GOT3 (cell line): Measurements from ENCODE around the gene C20orf144.

Source experiments
- DNase-seq: peaks from one replicate; lab custom pipeline; 2025; ENCODE audit warnings: mixed read lengths; lab: John Stamatoyannopoulos, UW

C20orf144 gene

DNA sequence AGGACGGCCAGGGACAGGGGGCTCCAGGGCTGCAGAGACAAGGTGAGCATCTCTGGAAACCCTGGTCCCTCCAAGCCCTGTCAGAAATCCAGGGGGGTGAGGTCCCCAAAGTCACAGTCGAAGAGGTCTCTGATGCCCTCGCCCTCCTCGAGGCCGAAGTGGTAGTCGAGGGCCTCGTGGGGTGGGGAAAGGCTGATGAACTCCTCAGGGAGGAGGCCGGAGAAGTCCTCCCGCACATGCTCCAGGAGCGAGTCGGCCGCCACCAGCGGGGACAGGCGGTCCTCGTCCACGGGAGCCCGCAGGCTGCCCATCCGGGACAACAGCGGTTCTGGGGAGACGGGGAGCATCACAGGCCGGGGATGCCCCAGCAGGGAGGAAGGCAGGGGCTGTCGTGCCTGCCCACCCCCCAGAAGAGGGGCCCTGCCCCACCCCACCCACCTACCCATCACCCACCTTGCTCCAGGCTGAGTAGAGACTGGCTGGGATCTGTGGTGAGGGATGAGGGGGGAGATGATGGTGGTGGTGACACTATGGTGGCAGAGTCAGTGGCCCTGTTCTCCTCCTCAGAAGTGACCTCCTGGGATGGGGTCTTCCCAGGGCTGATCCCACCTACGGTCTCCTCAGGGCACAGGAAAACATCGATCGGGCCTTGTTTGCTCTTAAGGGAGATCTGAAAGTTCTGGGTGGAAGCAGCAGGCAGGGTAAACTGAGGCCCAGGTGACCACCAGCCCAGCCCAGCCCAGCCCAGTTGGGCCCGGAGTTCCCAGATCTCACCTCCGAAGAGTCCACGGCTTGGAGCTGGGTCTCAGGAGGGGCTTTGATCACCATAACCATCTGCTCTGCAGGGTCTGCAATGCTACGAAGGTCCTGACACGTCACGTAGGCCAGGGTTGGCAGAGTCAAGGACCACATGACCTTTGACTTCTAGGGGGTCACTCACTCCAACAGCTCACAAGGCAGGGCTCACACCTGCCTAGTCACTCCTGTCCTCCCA lies 14.8 kb downstream of the C20orf144 start:
- no peak for DNase-seq

DNA sequence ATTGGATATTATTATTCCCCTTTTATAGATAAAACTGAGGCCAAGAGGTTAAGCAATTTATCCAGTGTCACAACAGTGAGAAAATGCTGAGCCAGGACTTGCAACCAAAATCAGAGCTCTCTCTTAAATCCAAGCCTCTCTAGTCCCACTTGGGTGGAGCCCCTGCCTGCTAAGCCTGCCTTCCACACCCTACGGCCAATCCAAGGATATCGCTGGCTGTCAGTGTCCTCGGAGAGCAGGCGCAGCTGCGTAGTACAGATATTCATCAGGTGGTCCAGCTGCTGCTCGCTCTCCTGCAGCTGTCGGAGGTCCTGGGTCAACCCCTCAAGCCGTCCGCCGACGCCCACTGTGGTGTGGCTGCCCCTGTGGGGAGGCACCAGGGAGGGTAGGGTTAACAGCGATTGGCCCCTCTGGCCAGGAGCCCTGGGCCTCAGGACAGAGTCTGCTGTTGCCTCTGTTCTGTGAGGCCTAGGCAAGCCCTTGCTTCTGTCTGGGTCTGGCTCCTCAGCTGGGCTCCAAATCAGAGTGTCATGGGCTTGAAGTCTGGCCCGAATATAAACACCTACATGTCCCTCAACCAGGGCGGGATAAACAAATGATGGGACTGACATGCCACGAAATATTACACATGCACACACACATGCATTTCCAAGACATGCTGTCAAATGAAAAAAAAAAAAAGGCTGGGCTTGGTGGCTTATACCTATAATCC lies 16.0 kb downstream of the C20orf144 start:
- DNase-seq = no peak

DNA sequence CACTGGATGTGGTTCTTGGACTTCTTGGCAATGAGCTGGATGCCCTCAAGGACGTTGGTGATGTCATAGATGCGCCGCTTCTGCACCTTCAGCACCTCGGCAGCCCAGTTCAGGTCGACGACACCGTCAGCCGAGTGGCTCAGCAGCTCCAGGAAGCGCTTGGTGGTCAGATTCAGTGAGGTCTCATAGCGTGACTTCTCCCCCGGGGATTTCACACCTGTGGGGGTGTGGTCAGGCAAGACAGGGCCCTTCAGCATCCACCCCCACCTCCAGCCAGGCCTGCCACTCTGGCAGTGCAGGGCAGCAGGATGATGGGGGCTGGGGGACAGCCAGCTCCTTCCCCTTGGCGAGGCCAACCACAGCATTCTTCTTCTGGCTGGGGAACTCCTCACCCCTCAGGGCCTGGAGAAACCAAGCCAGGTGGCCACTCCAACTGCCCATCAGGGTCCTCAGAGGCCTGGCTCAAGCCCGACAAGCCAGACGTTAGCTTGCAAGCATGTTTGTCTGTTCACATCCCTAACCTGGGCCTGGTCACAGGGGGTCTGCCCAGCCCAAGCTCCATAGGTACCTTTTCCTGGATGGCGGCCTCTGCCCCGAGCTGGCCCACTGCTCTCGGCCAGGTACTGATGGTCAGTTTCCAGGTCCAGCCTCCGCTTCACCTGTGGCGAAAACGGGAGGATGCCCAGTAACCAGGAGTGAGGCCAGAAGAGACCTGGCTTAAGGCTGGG lies 17.8 kb downstream of the C20orf144 start:
- DNase-seq = no peak

- no peak for DNase-seq
These were observed 18.6 kb downstream of the C20orf144 start for GRCh38 chr20:33680686-33681085.

DNA sequence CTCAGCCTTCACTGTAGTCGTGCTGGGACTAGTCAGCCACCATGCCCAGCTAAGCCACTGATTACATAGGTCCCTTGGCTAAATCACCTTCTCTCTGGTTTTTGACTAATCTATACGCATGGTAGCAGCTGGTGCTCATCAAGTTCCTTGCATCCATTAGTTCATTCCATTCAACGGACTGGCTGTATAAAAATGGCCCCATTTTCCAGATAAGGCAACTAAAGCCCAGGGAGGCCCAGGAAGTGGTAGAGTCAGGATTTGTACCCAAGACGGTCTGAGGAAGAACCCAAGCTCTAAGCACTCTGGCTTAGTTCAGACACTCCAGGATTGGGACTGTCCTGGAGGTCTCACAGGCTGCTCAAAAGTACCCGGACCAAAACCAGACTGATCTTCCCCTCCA lies 19.2 kb downstream of the C20orf144 start:
- no peak for DNase-seq

GRCh38 chr20:33681728-33682353 lies 19.7 kb downstream of the C20orf144 start:
- DNase-seq = no peak

DNA sequence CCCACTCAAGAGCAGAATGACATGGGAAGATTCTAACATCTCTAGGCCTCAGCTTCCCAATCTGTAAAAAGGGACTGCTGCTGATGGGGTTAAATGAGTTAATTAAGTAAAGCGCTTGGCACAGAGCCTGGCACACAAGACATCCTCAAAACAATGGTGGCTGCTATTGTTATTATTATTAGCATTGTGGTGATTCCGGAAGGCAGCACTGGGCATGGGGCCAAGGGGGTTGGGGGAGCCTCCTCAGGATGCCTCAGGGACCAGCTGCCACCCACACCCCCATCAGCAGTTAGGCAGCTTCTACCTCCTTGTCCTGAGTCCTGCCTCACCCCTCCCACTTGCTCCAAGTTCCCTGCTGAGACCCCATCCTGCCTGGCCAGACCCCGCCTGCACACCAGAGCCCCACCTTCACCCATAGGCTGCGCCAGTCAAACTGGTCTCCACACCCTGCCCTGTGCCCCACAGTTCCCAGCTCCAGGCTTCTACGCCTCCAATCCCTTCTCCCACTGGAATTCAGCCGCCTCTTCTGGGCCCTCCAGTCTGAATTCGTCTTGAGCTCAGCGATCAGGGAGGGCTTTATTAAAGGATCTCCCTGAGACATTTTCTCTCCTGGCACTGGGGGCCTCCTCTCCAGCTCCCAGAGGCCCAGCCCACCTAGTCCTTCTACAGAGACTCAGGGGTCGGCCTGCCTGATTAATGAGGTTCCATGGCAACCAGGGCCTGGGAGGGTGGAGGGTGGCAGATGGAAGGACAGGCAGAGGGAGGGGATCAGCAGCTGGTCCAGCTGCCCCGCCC lies 22.6 kb downstream of the C20orf144 start:
- no peak for DNase-seq

DNA sequence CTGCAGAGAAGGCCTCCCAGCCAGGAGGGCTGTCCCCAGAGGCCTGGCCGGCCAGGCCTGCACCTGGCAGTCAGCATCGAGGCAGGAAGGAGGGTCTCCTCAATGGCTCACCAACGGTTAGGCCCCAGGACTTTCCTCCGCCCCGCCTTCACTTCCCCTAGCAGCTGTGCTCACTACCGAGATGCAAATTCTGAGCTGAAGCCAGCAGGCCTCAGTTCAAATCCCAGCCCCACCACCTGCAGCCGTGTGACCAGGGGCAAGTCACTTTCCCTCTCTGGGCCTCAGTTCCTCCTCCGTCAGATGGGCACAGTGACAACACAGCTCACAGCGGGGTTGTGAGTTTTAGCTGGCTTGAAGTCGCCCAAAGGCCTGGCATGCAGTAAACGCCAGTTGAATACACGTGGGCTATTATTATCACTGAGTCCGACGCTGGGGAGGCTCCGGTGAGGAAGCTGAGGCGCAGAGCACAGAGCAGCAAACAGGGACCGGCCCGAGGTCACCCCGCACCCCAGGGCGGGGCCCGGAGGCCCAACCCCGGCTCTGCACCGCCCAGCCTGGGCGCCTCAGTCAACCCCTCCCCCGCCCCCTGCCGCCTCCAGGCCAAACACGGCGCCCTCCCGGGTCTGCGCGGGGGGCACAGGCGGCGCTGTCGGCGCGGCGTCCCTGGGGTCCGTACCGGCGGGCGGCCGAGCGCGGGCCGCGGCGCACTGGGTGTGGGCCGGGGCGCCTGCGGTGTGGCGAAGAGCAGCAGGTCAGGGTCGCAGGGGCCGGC lies 23.4 kb downstream of the C20orf144 start:
- no peak for DNase-seq

GRCh38 chr20:33686100-33686983 lies 24.2 kb downstream of the C20orf144 start, which contains the start of gene E2F1:
E2F1 (minus strand) TSS chr20:33686385; CDS start chr20:33686264, 121 bp downstream.
- peak; percentile 90 for DNase-seq

DNA sequence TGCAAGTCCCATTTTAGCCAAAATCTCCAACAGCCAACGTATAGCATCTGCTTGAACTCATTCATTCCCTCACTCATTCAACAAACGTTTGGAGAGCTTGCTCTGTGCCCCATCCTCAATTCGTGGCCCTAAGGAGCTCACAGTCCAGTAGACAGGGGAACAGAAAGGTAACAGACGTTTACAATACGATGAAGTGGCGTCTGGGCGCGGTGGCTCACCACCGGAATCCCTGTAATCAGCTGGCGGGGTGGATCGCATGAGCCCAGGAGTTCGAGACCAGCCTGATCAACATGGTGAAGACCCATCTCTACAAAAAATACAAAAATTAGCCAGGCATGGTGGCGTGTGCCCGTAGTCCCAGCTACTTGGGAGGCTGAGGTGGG lies 24.8 kb downstream of the C20orf144 start:
- DNase-seq = no peak

DNA sequence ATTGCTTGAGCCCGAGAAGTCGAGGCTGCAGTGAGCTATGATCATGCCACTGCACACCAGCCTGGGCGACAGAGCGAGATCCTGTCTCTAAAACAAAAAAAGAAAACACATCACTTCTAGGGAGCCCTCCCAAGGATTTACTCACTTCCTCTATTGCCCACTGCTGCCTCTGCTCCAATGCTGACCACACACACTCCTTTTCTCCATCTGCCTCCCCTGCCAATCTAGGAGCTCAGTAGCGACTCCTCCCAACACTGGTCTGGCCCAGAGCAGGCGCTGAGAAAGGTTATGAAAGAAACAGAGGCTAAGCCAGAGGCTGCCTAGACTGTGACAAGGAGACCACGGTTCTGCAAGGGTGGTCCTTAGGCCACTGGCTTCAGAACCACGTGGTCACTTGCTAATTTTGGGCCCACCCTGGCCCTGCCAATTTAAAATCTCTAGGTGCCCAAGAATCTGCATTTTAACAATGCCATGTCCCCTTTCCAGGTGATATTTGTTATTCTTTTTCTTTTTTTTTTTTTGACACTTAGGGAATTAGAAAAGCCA lies 25.3 kb downstream of the C20orf144 start:
- no peak for DNase-seq

DNA sequence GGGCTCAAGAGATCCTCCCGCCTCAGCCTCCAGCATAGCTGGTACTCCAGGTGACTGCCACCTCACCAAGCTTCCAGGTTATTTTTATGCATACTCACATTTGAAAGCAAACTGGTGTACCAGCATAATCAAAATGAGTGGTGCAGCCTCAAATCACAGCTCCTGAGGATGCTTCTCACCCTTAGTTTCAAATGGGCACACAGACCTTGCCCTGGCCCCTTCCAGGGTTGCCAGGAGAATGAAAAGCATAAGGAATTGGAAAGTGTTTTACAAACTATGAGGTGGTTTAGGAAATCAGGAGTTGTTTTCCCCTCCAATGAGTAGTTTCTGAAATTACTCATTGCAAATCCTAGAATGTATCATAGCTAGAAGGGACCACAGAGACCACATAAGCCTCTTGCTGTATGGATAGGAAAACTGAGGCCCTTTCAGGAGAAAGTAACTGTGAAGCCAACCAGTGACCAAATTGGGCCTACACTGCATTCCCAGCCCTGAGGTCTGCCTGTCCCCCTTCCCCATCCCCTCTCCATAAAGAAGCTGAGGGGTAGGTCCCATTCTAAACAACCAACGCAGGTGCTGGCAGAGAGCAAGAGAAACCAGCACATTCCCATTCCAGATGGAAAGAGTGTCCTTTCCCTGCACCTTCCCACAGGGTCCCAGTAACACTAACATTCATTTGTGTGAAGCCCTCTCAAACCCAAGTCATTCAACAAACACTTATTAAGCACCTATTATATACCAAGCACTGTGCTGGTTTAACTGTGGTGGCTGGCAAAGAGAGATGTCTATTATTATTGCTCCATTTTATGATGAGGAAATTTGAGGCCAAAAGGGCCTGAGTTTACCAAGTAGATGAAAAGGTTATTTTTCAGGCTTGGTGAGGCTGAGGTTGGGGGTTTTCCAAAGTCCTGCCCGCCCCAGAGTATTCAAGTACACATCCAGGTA lies 26.1 kb downstream of the C20orf144 start:
- no peak for DNase-seq

DNA sequence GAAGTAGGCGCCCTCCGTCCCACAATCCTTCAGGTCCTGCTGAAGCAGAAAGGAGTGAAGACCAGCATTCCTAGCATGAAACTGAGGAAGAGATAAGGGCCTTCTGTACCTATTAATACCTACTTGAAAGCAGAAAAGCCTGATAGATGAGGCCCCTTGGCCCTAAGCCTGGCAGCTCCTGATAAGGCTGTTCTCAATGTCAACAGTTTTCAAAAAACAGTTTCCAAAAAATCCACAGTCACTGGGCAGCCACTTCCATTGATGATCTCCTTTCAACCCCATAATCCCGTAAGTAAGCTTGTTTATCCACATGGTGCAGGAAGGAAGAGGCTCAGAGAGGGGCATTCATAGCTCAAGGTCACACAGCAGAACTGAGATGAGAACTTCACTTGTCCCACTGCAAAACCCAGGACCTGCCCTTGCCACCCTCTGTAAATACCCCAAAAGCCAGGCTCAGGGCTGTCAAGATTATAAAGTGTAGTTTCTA lies 26.9 kb downstream of the C20orf144 start:
- no peak for DNase-seq

DNA sequence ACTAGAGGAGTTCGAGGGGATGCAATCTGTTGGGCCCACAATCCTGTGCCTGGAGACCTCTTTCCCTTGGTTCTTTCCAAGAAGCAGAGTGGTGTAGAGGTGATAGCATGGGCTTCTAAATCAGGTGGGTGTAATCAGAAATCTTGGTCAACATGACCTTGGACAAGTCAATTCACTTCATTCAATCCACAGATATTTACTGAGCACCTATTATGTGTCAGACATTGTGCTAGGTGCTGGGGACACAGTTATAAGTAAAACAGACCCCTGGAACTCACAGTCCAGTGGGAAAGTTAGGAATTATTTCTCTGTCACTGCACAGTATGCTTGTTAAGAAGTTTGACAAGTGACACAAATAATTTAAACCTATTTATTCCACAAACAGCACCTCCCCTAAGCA lies 27.4 kb downstream of the C20orf144 start:
- no peak for DNase-seq

DNA sequence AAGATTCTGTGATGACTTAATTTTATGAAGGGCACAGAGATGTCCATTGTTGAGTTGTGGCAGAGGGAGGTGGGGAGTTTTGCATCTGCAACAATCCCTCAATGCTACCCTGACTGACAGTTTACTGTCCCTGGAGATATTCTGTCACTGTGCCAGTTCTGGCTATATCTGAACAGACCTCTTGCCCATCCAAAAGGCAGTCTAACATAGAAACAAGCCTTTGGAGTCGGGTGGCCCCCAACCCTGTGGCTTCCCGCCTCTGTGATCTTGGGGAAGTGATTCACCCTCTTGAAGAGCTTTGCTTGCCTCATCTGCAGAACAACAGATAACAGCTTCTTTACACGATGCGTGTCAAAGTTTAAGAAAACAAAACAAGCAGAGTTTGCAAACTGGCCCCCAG lies 27.8 kb downstream of the C20orf144 start:
- no peak for DNase-seq

DNA sequence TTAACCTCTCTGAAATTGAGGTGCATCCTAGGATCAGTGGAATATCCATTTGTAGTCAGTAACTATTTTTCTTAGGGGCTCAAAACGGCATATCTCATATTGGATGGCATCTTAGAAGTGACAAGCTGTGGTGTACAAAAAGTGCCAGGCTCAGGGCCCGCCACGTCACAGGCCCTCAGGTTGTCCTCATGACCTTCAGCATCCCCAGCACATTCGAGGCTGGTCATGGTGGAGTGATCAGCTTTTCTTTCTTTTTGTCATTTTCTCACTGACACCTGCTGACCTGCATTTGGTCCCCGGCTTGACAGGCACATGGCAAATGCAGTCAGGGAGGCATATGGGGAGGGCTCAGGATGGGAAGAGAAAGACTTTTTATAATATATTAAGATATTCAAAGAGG lies 31.2 kb downstream of the C20orf144 start:
- DNase-seq = no peak
